Activated CD8-positive, alpha-beta memory T cell treated with anti-CD3 and anti-CD28 coated beads, Interleukin-2, amount 10 ng/mL, durations not matched to agents 7 days and 5 days (primary cell): ENCODE results near the gene TPCN1. TPM values are rescaled to one million over a fixed set of nuclear protein-coding genes. Genes with fewer than 3 reads are reported as not detected.

Experiments
- ATAC-seq: fragments of 150-1000 bp; cut with Tn5 transposase; one replicate; pipeline ENCODE4 v1.10.0; 2021; ENCODE audit warnings: moderate library complexity
- CTCF ChIA-PET: fragments of 350-600 bp; sonication (Branson Sonifier 250); formaldehyde crosslinking; loops from one replicate; lab custom pipeline; 2021; ENCODE audit warnings: antibody characterized with exemption; lab: Charles Lee
- DNase-seq: peaks from one replicate; pipeline ENCODE4 v3.0.0-alpha.2; 2020
- H3K27ac Mint-ChIP-seq: one replicate; pipeline ENCODE4 v1.8.0; 2021; ENCODE audit warnings: mild to moderate bottlenecking, mixed read lengths
- H3K27me3 Mint-ChIP-seq: one replicate; pipeline ENCODE4 v1.8.0; 2021; ENCODE audit warnings: mixed read lengths
- H3K36me3 Mint-ChIP-seq: one replicate; pipeline ENCODE4 v1.8.0; 2021; ENCODE audit warnings: mild to moderate bottlenecking, mixed read lengths
- H3K4me1 Mint-ChIP-seq: one replicate; pipeline ENCODE4 v1.8.0; 2021; ENCODE audit warnings: mixed read lengths
- H3K4me3 Mint-ChIP-seq: one replicate; pipeline ENCODE4 v1.8.0; 2021; ENCODE audit warnings: mild to moderate bottlenecking, moderate library complexity, mixed read lengths
- H3K9me3 Mint-ChIP-seq: one replicate; pipeline ENCODE4 v1.8.0; 2022; ENCODE audit warnings: low read depth, mixed read lengths
- total RNA-seq, 2 experiments: library from RNA; stranded (reverse); gene quantifications; one replicate each; pipeline ENCODE4 v1.2.3, GENCODE V29; 2021

TPCN1 gene
- total RNA-seq, 2 experiments from 2014 or later, result 21.4 to 23.3 TPM

- Mint-ChIP-seq H3K4me3 (no peak overlapping the region), H3K36me3 (no peaks in the 10 kb centered on the region), H3K9me3 (no peaks in the 10 kb centered on the region), H3K27ac (no peak overlapping the region), H3K4me1 (no peaks in the 10 kb centered on the region), H3K27me3 (no peaks in the 10 kb centered on the region)
- DNase-seq (no peak), ATAC-seq (no peak)
- CTCF ChIA-PET, result no interaction called here
Measured at GRCh38 chr12:113297214-113297587, 75.9 kb downstream of the TPCN1 start.

DNA sequence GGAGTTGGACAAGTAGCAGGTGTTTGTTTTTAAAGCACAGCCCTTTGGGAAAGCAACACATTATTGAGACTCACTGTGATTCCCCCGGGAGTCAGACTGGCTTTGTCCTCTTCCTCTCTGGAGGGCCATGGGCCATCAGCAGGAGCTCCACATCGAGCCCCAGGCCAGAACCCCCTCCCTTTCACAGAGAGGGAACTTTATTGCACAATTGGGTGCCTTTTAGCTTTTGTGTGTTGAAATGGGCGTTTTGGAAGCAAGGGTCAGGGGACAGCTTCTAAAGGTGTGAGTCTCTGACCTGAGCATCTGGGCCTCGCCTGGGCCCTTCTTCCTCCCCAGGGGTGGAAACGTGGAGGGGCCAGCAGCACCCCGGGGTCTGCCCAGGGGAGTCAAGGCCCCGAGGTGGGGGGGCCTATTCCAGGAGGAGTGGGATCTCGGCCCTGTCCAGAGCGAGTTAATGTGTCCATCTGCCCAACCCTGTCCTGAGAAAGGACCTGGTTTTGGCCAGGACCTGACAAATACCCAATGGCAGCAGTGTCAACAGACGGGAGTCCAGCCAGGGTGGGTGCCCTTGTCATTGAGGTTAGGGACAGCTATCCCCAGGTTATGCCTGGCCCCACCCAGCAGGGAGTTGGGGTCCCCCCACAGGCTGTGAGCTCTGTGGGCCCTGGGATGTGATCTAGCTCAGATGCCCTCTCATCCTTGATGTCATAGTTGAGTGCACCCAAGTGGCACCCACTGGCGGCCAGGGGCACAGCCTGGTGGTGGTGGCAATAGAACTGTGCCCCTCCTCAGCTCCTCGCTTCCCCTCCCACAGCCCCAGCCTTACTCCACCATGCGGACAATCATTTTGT, 76.6 kb downstream of the TPCN1 start:
- Mint-ChIP-seq H3K36me3 (no peaks in the 10 kb centered on the region), H3K4me1 (peaks cover 5% of the 10 kb centered on the region), H3K4me3 (no peak overlapping the region), H3K9me3 (no peaks in the 10 kb centered on the region), H3K27me3 (no peaks in the 10 kb centered on the region), H3K27ac (no peak overlapping the region)
- ATAC-seq (no peak), DNase-seq (no peak)
- CTCF ChIA-PET, result no interaction called here

GRCh38 chr12:113298472-113298817, 77.2 kb downstream of the TPCN1 start:
- Mint-ChIP-seq H3K4me3 (no peak overlapping the region), H3K36me3 (no peaks in the 10 kb centered on the region), H3K27ac (no peak overlapping the region), H3K4me1 (peaks cover 7% of the 10 kb centered on the region), H3K27me3 (no peaks in the 10 kb centered on the region), H3K9me3 (no peaks in the 10 kb centered on the region)
- no peak for ATAC-seq
- no peak for DNase-seq
- CTCF ChIA-PET, result no interaction called here

GRCh38 chr12:113298861-113299545, 77.7 kb downstream of the TPCN1 start:
- CTCF ChIA-PET, result no interaction called here
- Mint-ChIP-seq H3K27ac (no peak overlapping the region), H3K27me3 (no peaks in the 10 kb centered on the region)

GRCh38 chr12:113299619-113300237, 78.5 kb downstream of the TPCN1 start:
- H3K4me1 Mint-ChIP-seq, result peaks cover 7% of the 10 kb centered on the region
- ATAC-seq, result no peak
- H3K27ac Mint-ChIP-seq, result peak overlapping the region; percentile 56
- no peak overlapping the region for H3K4me3 Mint-ChIP-seq
- CTCF ChIA-PET, result no interaction called here
- no peaks in the 10 kb centered on the region for H3K27me3 Mint-ChIP-seq
- DNase-seq, result no peak
- no peaks in the 10 kb centered on the region for H3K9me3 Mint-ChIP-seq
- H3K36me3 Mint-ChIP-seq, result peaks cover 2% of the 10 kb centered on the region

More at GRCh38 chr12:113298861-113299545, 77.7 kb downstream of the TPCN1 start:
- no peak overlapping the region for H3K4me3 Mint-ChIP-seq
- peaks cover 2% of the 10 kb centered on the region for H3K36me3 Mint-ChIP-seq
- ATAC-seq (no peak), DNase-seq (no peak)
- H3K4me1 Mint-ChIP-seq, result peaks cover 7% of the 10 kb centered on the region
- H3K9me3 Mint-ChIP-seq, result no peaks in the 10 kb centered on the region

- DNase-seq, result no peak
- no peak for ATAC-seq
- Mint-ChIP-seq H3K4me1 (peaks cover 7% of the 10 kb centered on the region), H3K27ac (no peak overlapping the region), H3K4me3 (no peak overlapping the region), H3K9me3 (no peaks in the 10 kb centered on the region), H3K36me3 (peaks cover 5% of the 10 kb centered on the region), H3K27me3 (no peaks in the 10 kb centered on the region)
- CTCF ChIA-PET, result interaction anchor here (0.7 to 1.3 kb wide), 3 partner anchors 10 to 26 kb away, joined by 3 to 4 read pairs (median 3); no protein-coding TSS in a partner anchor
Measured at GRCh38 chr12:113301811-113302210, 80.5 kb downstream of the TPCN1 start.

DNA sequence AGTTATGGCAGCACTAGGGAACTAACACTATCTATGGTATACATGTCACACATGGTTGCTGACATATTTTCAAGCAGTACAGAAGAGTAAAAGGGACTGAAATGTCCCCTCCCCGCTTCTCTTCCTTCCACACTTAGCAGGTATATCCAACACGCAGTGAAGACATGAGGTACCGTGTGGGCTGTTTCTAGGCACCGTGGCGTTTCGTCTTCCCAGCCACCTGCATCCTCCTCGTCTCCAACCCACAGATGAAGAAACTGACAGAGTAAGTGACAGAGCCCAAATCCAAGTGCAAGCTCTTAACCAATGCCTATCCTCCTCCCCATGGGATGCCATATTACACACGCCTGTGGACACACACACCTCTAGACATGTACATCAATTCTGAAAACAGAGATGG, 81.2 kb downstream of the TPCN1 start:
- Mint-ChIP-seq H3K4me3 (no peak overlapping the region), H3K27me3 (no peaks in the 10 kb centered on the region), H3K36me3 (peaks cover 5% of the 10 kb centered on the region), H3K9me3 (no peaks in the 10 kb centered on the region), H3K4me1 (peaks cover 7% of the 10 kb centered on the region), H3K27ac (no peak overlapping the region)
- DNase-seq (no peak), ATAC-seq (no peak)
- CTCF ChIA-PET, result interaction anchor here (0.9 to 1.3 kb wide), 2 partner anchors 9 to 13 kb away, joined by 3 to 4 read pairs; no protein-coding TSS in a partner anchor

- H3K27me3 Mint-ChIP-seq, result no peaks in the 10 kb centered on the region
- no peak overlapping the region for H3K27ac Mint-ChIP-seq
- CTCF ChIA-PET, result no interaction called here
- no peak for ATAC-seq
- peaks cover 5% of the 10 kb centered on the region for H3K36me3 Mint-ChIP-seq
- peaks cover 7% of the 10 kb centered on the region for H3K4me1 Mint-ChIP-seq
- DNase-seq, result no peak
- H3K4me3 Mint-ChIP-seq, result no peak overlapping the region
- no peaks in the 10 kb centered on the region for H3K9me3 Mint-ChIP-seq
Measured at GRCh38 chr12:113302886-113303640, 81.8 kb downstream of the TPCN1 start.

DNA sequence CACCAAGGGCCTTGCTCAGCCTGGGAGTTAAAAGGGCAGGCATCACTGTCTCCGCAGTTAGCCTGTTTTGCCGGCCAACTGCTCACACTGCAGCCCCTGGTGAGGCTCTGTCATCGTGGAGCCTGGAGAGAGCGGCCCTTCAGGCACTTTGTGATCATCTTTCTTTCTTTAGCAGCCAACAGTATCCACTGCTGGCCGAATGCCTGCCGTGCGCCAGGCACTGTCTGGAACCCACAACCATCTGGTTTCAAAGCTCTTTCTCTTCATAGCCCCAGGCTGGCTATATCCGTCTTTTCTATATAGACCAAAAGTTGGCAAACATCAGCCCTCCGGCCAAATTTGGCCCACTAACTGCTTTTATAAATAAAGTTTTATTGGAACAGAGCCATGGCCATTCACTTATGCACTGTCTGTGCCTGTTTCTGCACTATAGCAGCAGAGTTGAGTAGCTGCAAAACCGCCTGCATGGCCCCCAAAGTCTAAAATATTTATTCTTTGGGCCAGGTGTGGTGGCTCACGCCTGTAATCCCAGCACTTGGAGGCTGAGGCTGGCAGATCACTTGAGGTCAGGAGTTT, 84.1 kb downstream of the TPCN1 start:
- H3K27ac Mint-ChIP-seq, result no peak overlapping the region
- H3K27me3 Mint-ChIP-seq, result no peaks in the 10 kb centered on the region
- H3K4me1 Mint-ChIP-seq, result peaks cover 7% of the 10 kb centered on the region
- ATAC-seq (no peak), DNase-seq (no peak)
- CTCF ChIA-PET, result interaction anchor here (0.7 to 1.0 kb wide), 2 partner anchors 13 to 446 kb away, joined by 3 read pairs; no protein-coding TSS in a partner anchor
- H3K9me3 Mint-ChIP-seq, result no peaks in the 10 kb centered on the region
- H3K4me3 Mint-ChIP-seq, result no peak overlapping the region
- peaks cover 7% of the 10 kb centered on the region for H3K36me3 Mint-ChIP-seq

- Mint-ChIP-seq H3K4me1 (peaks cover 7% of the 10 kb centered on the region), H3K27ac (no peak overlapping the region), H3K9me3 (no peaks in the 10 kb centered on the region), H3K4me3 (no peak overlapping the region), H3K27me3 (no peaks in the 10 kb centered on the region), H3K36me3 (peaks cover 9% of the 10 kb centered on the region)
- DNase-seq (no peak), ATAC-seq (no peak)
- CTCF ChIA-PET, result no interaction called here
Measured at GRCh38 chr12:113306382-113306781, 85.1 kb downstream of the TPCN1 start.

- Mint-ChIP-seq H3K4me1 (no peaks in the 10 kb centered on the region), H3K4me3 (no peak overlapping the region), H3K27ac (no peak overlapping the region), H3K36me3 (peaks cover 9% of the 10 kb centered on the region), H3K27me3 (no peaks in the 10 kb centered on the region), H3K9me3 (no peaks in the 10 kb centered on the region)
- no peak for ATAC-seq
- no peak for DNase-seq
- CTCF ChIA-PET, result interaction anchor here (0.6 kb wide), 1 partner anchor 115 kb away, joined by 3 read pairs; no protein-coding TSS in a partner anchor
Measured at GRCh38 chr12:113310489-113310888, 89.2 kb downstream of the TPCN1 start.

DNA sequence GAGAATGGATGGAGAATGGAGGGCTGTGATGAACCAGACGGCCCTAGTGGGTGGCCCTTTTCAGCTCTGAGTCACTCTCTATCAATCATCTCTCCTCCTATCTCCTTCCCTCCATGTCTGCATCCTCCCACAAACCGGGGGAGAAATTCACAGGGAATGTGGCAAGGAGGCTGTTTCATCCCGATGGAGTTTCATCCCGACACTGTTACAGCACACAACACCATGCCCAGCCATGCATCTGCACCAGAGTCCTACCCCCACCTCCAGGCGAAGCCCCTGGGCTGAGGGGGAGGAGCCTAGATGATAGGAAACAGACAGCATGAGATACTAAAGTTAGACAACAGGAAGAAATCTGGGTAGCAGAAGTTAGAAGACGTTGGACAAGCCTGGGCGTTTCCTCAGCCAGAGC, 92.9 kb downstream of the TPCN1 start:
- Mint-ChIP-seq H3K27ac (peak overlapping the region; percentile 13), H3K4me1 (no peaks in the 10 kb centered on the region), H3K27me3 (no peaks in the 10 kb centered on the region), H3K9me3 (no peaks in the 10 kb centered on the region), H3K36me3 (peaks cover 17% of the 10 kb centered on the region), H3K4me3 (no peak overlapping the region)
- CTCF ChIA-PET, result no interaction called here
- no peak for ATAC-seq
- DNase-seq, result no peak

GRCh38 chr12:113315358-113315757, 94.1 kb downstream of the TPCN1 start:
- Mint-ChIP-seq H3K36me3 (peaks cover 21% of the 10 kb centered on the region), H3K9me3 (no peaks in the 10 kb centered on the region), H3K4me1 (no peaks in the 10 kb centered on the region), H3K27me3 (no peaks in the 10 kb centered on the region), H3K27ac (no peak overlapping the region), H3K4me3 (no peak overlapping the region)
- ATAC-seq (no peak), DNase-seq (no peak)
- CTCF ChIA-PET, result no interaction called here
